Right forelimb (tissue), 1 donor: ENCODE data around the gene DGKQ.
A peak's percentile ranks its signal among the peaks of the same experiment; 100 is the strongest.
"Not testable (repeated sequence)": the region's sequence is repeated elsewhere in the genome, so short reads cannot be mapped to it uniquely, and the experiment has no call there.

ENCODE experiments used
- DNase-seq: peaks from one replicate; pipeline ENCODE4 v3.0.0-alpha.2; 2018

DGKQ gene

GRCh38 chr4:1009542-1010394, 36.4 kb upstream of the DGKQ start:
- peak; percentile 85 for DNase-seq

- no peak for DNase-seq
Observed at GRCh38 chr4:1008840-1009541, 35.6 kb upstream of the DGKQ start.

GRCh38 chr4:1006856-1007255, 33.5 kb upstream of the DGKQ start:
- DNase-seq = no peak

GRCh38 chr4:1004557-1005485, 31.5 kb upstream of the DGKQ start:
- DNase-seq = no peak

GRCh38 chr4:1004071-1004418, 30.7 kb upstream of the DGKQ start:
- DNase-seq = no peak

GRCh38 chr4:1003271-1004070, 30.1 kb upstream of the DGKQ start:
- no peak for DNase-seq

- no peak for DNase-seq
Observed at GRCh38 chr4:1002631-1003251, 29.4 kb upstream of the DGKQ start.

GRCh38 chr4:1002131-1002630, 28.8 kb upstream of the DGKQ start:
- DNase-seq = no peak

- DNase-seq = no peak
Observed at GRCh38 chr4:1001561-1002130, 28.3 kb upstream of the DGKQ start.

GRCh38 chr4:1000686-1001260, 27.4 kb upstream of the DGKQ start:
- DNase-seq = no peak

- no peak for DNase-seq
Observed at GRCh38 chr4:999882-1000425, 26.6 kb upstream of the DGKQ start.

GRCh38 chr4:999240-999863, 26.0 kb upstream of the DGKQ start:
- DNase-seq = not testable (repeated sequence)

GRCh38 chr4:998096-998691, 24.8 kb upstream of the DGKQ start:
- no peak for DNase-seq

- no peak for DNase-seq
Observed at GRCh38 chr4:997375-998071, 24.2 kb upstream of the DGKQ start.

- no peak for DNase-seq
Observed at GRCh38 chr4:996997-997374, 23.6 kb upstream of the DGKQ start.

- no peak for DNase-seq
Observed at GRCh38 chr4:996030-996996, 22.9 kb upstream of the DGKQ start.

GRCh38 chr4:995311-996026, 22.1 kb upstream of the DGKQ start:
- no peak for DNase-seq
